SW 1271 (cell line): ENCODE data around the gene CCDC174.

ENCODE experiments used
- DNase-seq, 2 experiments: peaks; one replicate each; lab custom pipeline; 2025; lab: John Stamatoyannopoulos, UW

The CCDC174 gene

GRCh38 chr3:14625443-14625842 is 26.1 kb upstream of the CCDC174 start:
- no peak for DNase-seq

GRCh38 chr3:14627815-14628214 is 23.7 kb upstream of the CCDC174 start:
- no peak for DNase-seq

GRCh38 chr3:14628406-14628805 is 23.2 kb upstream of the CCDC174 start:
- no peak for DNase-seq

- DNase-seq: no peak
Observed at GRCh38 chr3:14630404-14631100, 21.0 kb upstream of the CCDC174 start.

GRCh38 chr3:14631101-14631497 is 20.5 kb upstream of the CCDC174 start:
- DNase-seq: no peak

GRCh38 chr3:14631687-14632441 is 19.7 kb upstream of the CCDC174 start:
- DNase-seq: no peak

- no peak for DNase-seq
Observed at GRCh38 chr3:14632442-14632930, 19.1 kb upstream of the CCDC174 start.

- DNase-seq: no peak
Observed at GRCh38 chr3:14633417-14633816, 18.1 kb upstream of the CCDC174 start.

- DNase-seq: peak in 1 of 2 experiments; percentile 54
Observed at GRCh38 chr3:14633819-14634424, 17.6 kb upstream of the CCDC174 start.

- no peak for DNase-seq
Observed at GRCh38 chr3:14634763-14635400, 16.7 kb upstream of the CCDC174 start.

GRCh38 chr3:14636496-14637087 is 15.0 kb upstream of the CCDC174 start:
- no peak for DNase-seq

- no peak for DNase-seq
Observed at GRCh38 chr3:14640157-14640562, 11.4 kb upstream of the CCDC174 start.

- DNase-seq: no peak
Observed at GRCh38 chr3:14640734-14641133, 10.8 kb upstream of the CCDC174 start.

GRCh38 chr3:14641346-14641745 is 10.2 kb upstream of the CCDC174 start:
- DNase-seq: no peak

- no peak for DNase-seq
Observed at GRCh38 chr3:14645453-14645852, 6.1 kb upstream of the CCDC174 start.

GRCh38 chr3:14646131-14646573 is 5.4 kb upstream of the CCDC174 start:
- no peak for DNase-seq

GRCh38 chr3:14646589-14647413 is 4.8 kb upstream of the CCDC174 start:
- peak in 1 of 2 experiments; percentile 11 for DNase-seq

- DNase-seq: no peak
Observed at GRCh38 chr3:14647976-14648955, 3.3 kb upstream of the CCDC174 start.

GRCh38 chr3:14649466-14649865 is 2.1 kb upstream of the CCDC174 start:
- no peak for DNase-seq

GRCh38 chr3:14650193-14650592 is 1.4 kb upstream of the CCDC174 start:
- no peak for DNase-seq
